Measurements from ENCODE around the gene ZDHHC1. TPM values are rescaled to one million over a fixed set of nuclear protein-coding genes. Genes with fewer than 3 reads are reported as not detected.
"Not testable (repeated sequence)": the region's sequence is repeated elsewhere in the genome, so short reads cannot be mapped to it uniquely, and the experiment has no call there.

ZDHHC1 gene
- total RNA-seq, 1 experiment from 2014 or later, result 13.5 TPM

DNA sequence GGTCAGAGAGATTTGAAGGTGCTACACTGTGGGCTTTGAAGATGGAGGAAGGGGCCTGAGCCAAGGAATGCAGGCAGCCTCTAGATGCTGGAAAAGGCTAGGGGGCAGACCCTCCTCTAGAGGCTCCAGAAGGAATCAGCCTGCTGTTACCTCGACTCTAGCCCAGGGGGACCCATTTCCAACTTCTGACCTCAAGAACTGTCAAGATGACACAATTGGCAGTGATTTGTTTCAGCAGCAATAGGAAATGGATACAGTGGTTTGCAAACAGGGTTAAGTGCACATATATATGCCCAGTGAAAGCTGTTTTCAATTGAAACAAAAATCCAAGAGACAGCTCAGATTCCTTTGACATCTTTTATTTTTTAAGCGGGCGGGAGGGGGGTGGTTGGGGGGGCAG is 3.7 kb upstream of the ZDHHC1 start:
- in situ Hi-C loops (cut with HindIII; ENCODE audit: low pct_unique_long_range_greater_than_20kb, low sequenced_read_pairs), result no loop called here

DNA sequence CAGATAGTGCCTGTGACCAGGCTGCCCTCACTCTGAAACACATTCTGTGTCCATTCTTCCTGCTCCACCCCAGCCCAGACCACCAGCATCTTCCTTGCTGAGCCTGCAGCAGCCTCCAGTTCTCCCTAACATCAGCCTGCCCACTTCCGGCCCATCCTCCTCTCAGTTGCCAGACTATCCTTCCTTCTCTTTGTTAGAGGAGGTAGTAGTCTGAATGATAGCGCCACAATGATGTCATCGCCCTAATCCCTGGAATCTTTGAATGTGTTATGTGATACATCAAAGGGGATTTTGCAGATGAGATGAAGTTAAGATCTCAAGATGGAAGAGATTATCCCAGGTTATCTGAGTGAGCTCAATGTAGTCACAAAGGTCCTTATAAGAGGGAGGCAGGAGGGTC is 3.2 kb upstream of the ZDHHC1 start:
- DNase-seq (ENCODE audit: low read depth), result no peak
- in situ Hi-C loops (cut with HindIII; ENCODE audit: low pct_unique_long_range_greater_than_20kb, low sequenced_read_pairs), result no loop called here

More for the DNA sequence above, 3.7 kb upstream of the ZDHHC1 start:
- no peak for DNase-seq (ENCODE audit: low read depth)

DNA sequence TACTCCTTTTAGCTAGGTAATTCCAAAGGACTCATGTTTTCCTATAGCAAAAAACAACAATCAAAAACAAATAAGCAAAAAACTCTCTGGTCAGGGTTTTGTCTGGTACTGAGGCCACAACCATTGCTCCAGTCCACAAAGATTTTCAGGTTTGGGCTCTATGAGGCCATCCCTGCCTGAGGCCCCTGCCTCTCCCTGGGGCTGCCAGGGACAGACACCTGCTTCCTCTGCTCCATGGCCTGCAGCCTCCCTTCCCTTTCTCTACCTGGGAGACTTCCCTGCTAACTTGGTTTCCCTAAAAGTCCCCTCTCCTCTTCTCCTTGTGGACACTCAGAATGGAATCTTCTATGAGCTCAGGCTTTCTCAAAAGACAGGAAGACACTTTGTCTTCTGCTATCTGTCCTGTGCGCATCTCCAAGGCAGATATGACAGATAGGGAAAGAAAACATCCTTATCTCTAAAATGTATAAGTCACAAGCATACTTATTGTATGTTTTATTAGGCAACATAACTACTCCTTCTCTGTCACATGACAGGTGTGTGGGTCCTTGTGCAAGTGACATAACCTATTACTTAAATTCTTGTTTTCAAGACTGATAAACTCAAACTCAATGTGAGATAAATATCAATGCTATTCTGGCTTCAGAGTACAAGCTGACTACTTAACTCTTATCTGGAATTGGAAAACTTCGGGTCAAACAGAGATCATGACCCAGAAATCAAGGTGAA is 1.2 kb upstream of the ZDHHC1 start:
- no peak for DNase-seq (ENCODE audit: low read depth)
- in situ Hi-C loops (cut with HindIII; ENCODE audit: low pct_unique_long_range_greater_than_20kb, low sequenced_read_pairs), result no loop called here

DNA sequence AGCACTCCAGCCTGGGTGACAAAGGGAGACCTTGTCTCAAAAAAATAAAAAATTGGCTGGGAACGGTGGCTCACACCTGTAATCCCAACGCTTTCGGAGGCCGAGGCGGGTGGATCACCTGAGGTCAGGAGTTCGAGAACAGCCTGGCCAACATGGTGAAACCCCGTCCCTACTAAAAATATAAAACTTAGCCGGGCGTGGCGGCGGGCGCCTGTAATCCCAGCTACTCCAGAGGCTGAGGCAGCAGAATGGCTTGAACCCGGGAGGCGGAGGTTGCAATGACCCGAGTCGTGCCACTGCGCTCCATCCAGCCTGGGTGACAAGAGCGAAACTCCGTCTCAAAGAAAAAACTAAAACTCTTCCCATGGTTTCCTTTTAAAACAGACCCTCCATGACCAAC is 856 bp downstream of the ZDHHC1 start:
- in situ Hi-C loops (cut with HindIII; ENCODE audit: low pct_unique_long_range_greater_than_20kb, low sequenced_read_pairs); DNase-seq (ENCODE audit: low read depth): not testable (repeated sequence)

DNA sequence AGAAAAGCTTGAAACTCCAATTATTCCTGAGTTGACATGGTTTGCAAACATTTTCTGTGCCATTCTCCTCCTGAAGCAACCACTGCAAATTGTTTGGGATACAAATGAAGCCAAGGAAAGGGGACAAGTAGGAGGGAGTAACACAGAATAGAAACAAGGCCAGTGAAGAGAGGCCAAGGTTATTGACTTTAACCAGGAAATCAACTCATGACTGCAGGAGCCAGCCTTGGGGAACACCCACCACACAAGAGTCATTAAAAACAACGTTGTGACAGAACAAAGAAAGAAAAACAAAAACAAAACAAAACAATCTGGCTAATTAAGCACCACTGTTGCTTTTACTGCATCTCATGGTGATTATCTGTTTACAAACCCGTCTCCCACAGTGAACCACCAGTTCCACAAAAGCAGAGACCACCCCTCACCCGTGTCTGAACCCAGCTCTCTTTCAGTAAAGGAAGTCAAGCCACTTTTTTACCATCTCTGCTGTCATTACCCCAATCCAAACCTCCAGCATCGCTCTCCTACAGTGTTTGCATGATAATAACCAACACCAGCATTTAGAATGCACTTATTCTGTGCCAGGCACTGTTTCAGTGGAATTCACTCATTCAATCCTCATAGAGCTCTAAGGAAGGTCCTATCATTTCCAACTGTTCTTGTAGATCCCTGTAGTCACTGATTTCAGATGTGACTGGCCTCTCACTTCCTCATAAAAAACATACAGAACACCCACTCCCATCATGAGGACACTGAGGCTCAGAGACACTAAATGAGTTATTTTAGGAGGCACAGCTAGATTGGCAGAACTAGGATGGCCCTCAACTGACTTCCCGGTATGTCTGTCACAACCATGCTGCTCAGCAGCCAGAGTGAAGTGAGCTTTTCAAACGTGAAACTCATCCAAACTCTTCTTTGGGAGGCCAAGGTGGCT is 2.0 kb downstream of the ZDHHC1 start:
- no peak for DNase-seq (ENCODE audit: low read depth)
- in situ Hi-C loops (cut with HindIII; ENCODE audit: low pct_unique_long_range_greater_than_20kb, low sequenced_read_pairs), result no loop called here

DNA sequence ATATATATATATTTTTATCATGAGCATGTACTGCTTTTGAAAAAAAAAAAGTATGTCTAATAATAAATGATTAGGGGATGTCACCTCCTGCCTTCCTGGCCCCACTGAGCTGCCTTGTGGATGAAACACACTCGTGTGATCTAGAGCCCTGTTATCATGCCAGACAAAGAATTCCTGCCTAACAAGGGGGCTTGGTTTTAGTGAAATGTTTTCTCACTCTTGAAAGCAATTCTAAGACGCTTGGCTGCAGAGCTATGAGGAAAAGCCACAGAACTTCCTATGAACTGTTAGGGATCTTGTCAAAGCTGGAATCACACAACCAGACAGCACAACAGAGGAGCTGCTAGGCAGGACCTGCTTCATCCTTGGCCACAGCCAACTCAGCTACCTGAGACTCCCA is 4.0 kb downstream of the ZDHHC1 start:
- DNase-seq (ENCODE audit: low read depth), result no peak
- in situ Hi-C loops (cut with HindIII; ENCODE audit: low pct_unique_long_range_greater_than_20kb, low sequenced_read_pairs), result no loop called here

DNA sequence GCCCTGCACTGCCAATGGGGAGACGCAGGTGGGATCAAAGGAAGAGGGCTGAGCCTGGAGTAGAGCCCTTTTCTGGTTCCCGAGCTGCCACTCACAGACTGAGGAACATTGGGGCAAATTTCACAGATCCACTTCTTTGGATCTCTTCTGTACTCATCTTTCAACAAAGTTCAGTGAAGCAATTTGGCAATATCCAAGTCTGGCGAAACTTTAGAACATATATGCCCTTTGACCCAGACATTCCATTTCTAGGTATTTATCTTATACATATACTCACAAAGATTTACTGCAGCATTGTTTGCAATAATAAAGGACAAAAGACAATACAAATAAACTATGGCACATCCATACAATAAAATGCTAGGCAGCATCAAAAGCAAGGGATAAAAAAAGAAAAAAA is 4.9 kb downstream of the ZDHHC1 start:
- no peak for DNase-seq (ENCODE audit: low read depth)
- in situ Hi-C loops (cut with HindIII; ENCODE audit: low pct_unique_long_range_greater_than_20kb, low sequenced_read_pairs), result no loop called here

DNA sequence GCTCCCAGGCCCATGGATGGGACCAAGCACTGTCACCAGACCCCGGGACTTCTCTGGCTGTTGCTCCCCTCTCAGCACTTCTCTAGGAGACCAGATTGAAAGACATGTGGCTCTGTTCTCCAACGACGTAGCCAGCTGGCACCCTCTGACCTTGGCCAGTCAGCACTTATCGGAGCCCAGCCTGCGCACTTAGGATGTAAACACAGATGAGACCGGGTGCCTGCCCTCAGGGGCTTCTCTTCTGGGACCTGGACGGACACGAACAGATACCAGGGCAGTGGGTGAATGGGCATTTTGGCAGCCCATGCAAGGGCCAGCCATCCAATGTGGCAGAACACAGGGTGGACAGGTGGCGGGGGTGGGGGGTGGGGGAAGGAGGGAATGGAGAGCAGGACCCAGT is 6.6 kb downstream of the ZDHHC1 start:
- DNase-seq (ENCODE audit: low read depth), result no peak
- in situ Hi-C loops (cut with HindIII; ENCODE audit: low pct_unique_long_range_greater_than_20kb, low sequenced_read_pairs), result no loop called here

DNA sequence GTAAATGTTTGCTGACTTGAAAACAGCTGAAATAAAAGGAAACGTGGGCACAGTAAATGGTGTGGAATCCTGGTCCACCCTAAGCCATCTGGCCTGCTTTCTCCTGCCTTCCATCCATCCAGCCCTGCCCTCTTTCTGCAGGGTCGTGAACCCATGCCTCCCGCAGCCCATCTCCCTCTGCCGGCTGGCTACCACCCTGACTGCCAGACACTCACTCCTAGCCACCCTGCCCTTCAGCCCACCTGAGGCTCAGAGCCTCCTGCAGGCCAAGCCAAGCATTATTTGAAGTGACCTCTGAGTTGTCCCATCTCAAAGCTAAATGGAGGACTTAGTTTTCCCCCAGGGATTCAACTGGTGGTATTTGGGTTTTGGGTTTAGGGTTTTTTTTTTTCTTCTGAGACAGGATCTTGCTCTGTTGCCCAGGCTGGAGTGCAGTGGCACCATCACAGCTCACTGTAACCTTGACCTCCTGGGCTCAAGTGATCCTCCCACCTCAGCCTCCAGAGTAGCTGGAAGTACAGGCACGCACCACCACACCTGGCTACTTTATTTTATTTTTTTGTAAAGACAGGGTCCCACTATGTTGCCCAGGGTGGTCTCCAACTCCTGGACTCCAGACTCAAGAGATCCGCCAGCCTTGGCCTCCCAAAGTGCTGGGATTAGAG is 8.4 kb downstream of the ZDHHC1 start:
- DNase-seq (ENCODE audit: low read depth), result no peak
- in situ Hi-C loops (cut with HindIII; ENCODE audit: low pct_unique_long_range_greater_than_20kb, low sequenced_read_pairs), result no loop called here

DNA sequence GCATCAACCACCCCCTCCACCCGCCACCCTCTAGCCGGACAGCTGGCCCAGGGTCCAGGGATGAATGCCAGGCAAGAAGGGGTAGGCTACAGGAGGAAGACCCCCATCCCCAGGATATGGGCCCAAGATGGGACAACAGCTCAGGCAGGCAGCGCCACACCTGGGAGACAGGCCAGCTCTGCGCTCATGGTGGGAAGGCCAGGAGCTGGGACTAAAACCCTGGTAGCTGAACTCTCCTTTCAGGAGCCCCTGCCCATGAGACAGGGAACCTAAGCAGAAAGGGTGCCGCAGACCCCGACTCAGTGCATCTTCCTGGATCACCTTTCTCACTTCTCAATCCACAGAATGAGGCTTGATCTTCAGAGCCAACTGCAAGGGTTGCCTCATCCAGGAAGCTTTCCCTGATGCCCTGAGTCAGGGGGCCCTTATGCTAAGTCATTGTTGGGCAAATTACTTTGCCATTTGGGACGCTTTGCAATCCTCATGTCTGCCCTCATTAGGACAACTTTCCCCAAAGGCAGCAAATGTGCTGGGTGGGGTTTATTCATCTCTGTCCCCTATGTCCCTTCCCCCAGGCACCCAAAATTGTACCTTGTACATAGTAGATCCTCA is 9.0 kb downstream of the ZDHHC1 start:
- no peak for DNase-seq (ENCODE audit: low read depth)
- in situ Hi-C loops (cut with HindIII; ENCODE audit: low pct_unique_long_range_greater_than_20kb, low sequenced_read_pairs), result no loop called here

DNA sequence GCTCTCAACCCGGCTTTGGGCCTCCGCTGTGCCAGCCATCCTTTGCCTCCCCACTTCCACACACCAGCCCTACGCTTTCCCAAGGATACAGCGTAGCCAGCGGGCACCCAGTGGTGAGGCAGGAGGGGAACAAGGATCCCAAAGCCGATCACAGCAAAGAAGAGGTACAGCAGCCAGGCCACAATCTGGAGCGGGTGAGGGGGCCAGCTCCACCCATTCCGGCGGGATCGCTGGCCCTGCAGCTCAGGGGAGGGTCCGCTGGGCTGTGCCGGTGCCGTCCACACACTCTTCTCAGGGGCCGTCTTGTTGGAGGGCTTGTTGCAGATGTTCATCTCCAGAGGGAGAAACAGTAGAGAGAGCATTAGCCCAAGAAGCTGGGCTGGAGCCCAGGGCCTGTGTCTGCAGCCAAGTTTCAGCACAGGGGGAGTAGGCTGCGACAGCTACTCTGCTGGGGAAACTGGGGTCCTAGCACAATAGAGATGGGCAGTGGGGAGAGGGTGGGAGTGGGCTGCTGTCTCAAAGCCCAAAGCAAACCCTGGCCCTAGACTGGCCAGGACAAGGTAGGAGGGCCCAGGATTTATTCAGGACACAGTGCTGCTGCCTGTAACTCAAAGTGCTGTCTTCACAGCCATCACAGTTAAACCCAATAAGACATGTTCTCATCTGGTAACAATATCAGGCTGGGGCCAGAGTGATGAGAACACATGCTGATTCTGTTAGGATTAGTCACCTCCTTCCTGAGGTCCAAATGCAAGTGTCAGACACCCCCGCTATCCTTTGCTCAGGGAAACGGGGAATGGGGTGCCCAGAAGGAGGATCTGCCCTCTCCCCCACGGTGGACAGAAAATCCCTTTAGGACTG is 9.9 kb downstream of the ZDHHC1 start:
- DNase-seq (ENCODE audit: low read depth), result no peak

DNA sequence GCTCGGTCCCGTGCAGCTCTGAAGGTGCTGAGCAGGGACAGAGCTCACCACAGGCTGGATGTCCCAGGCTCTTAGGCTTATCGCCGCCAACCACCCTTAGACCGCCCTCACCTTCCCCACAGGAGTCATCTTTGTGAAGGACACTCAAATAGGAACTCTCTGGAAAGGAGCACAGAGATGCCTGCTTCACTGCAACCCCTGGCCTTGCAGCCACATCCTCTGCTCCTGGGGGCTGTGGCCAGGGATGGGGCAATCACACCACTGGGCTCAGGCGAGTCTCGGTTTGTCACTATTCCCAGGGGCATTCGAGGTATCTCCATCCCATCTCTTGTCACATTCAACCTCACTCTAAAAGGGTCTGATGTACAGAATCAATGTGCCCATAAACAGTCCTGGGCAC is 10.9 kb downstream of the ZDHHC1 start:
- no peak for DNase-seq (ENCODE audit: low read depth)
- in situ Hi-C loops (cut with HindIII; ENCODE audit: low pct_unique_long_range_greater_than_20kb, low sequenced_read_pairs), result no loop called here

More for the DNA sequence above, 9.9 kb downstream of the ZDHHC1 start:
- in situ Hi-C loops (cut with HindIII; ENCODE audit: low pct_unique_long_range_greater_than_20kb, low sequenced_read_pairs), result no loop called here

DNA sequence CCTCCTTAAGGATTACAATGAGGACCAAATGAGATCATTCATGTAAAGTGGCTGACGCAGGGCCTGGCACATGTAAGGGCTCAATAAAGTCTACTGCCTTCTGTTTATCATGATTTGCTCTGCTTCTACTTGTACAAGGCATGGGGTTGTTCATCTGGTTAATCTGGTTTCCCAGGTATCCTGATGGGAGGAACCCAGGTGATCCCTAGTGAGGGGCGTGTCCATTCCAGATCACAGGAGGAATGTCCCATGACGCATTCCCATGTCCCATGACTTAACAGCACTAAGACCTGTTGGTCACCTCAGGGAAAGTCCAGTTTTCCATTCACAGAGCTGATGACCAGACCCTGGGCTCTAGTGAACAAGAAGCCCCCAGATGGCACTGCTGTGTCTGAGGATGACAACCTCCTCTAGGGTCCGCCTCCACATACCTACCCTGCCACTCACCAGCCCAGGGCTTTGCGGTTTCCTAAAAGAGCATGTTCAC is 11.5 kb downstream of the ZDHHC1 start:
- no peak for DNase-seq (ENCODE audit: low read depth)
- in situ Hi-C loops (cut with HindIII; ENCODE audit: low pct_unique_long_range_greater_than_20kb, low sequenced_read_pairs), result no loop called here

DNA sequence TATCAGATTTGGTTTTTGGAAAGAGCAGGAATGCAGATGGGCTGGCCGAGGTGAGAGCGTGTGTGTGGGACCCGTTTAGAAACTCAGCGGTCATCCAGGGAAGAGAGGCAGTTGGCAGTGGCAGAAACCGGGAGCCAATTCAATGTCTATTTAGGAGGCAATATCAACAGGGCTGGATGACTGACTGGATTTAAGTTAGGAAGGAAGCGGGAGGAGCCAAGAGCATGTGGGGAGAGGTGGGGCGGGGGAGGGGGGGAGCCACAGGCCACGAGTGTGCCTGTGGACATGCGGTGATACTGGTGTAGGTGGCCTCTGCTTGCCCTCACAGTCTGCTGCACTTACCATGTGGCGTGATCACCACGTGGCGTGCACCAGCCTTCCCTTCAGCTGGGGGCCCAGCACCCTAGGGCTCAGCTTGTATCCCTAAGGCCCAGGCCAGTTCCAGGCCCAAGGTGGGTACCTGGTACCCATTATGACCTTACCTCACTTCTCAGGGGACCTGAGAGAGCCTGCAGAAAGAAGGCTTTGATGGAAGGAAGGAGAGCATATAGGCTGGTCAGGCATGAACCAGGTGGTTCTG is 12.2 kb downstream of the ZDHHC1 start:
- DNase-seq (ENCODE audit: low read depth), result no peak
- in situ Hi-C loops (cut with HindIII; ENCODE audit: low pct_unique_long_range_greater_than_20kb, low sequenced_read_pairs), result no loop called here

DNA sequence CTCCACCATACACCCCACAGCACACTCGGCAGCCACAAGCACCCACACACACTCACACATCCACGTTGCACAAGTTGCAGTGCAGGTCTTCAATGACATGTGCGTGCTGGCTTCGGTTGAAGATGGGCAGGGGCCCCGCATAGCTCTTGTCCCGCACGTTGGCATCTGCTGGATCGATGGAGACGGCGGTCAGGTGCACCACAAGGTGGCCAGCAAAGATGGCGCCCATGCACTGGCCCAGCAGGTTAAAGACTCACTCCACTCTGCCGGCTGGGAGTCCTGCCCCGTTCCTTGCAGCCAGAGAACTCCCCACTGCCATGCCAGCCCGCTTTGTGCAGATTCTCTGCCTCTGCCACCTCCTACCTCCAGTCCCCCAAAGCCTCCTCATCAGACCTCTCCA is 15.4 kb downstream of the ZDHHC1 start:
- in situ Hi-C loops (cut with HindIII; ENCODE audit: low pct_unique_long_range_greater_than_20kb, low sequenced_read_pairs), result no loop called here
- DNase-seq (ENCODE audit: low read depth), result no peak

DNA sequence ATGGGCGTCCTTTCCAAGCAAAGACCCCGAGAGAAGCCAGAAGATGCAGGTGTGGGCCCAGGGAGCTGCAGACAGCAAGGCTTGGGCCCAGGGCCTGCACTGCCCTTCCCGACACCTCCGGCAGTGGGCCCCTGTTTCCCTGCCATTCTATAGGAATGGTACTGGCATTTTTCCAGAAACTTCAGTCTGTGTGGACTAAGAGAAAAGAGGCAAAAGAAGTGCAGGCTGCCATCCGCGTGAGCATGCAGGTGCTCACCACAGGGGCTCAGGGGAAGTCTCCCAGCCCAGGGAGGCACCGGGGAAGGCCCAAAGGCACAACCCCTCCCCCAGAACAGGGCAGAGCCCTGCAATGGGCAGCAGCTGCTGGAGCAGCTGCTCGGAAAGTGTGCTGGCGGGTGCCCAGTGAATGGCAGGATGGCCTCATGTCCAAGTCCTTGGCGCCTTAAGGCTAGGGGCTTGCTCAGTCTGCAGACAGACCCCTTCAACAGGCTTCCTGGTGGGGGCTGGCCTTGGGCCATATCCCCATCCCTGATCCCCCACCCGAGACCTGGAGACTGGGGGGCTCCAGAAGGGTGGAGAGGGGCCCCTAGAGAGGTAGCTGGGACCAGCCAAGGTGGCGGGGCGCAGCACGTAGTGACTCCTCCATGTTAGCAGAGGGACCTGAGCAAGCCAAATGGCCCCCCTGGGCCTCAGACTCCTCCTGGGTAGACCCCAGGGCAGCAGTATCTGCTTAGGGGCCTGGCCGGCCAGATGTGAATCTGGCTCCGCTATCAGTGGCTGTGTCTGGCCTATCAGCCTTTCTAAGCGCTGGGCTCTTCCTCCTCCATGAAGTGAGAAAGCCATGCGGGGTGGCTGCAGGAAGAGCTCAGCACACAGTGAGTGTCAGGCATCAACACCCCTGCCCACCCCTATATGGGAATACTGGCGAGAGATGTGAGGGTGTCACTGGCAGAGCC is 16.2 kb downstream of the ZDHHC1 start:
- DNase-seq (ENCODE audit: low read depth), result no peak
- in situ Hi-C loops (cut with HindIII; ENCODE audit: low pct_unique_long_range_greater_than_20kb, low sequenced_read_pairs), result no loop called here

All from Caki2 (cell line).